ENCODE data around the gene PKLR.

DNA sequence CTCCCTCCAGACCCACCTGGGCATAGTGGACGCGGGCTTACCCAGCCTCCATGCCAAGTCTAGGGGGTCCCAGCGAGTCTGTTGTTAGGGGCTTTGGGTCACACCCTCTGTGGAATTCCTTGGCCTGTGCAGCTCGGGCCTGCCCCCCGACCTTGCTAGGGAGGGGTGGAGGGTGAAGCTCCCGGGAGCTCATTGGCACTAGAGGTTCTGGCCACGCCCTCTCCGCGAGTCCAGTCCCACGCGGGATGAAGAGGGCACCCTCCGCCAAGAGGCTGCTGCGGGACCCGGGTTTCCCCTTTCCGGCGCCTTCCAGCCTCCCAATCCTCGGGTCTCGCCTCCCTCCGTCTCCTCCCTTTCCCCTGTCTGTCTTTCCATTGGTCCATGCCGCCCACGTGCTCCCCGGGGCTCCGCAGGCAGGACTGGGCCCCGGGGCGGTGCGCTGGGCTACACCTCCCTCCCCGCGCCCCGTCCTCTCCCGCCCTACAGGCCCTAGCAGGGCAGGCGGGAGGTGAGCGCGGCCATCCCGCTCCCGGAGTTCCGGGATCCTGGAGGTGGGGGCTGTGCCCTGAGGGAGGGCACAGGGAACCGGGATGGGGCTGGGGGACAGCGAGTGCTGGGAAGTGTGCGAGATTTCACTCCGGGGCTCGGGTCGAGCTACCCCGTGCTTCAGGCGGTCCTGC is 22.9 kb upstream of the PKLR start:
- no peak for TF ChIP-seq FOXA1 (IDR thresholded peaks at IDR 0.05)
- TF ChIP-seq, protein P1, sequence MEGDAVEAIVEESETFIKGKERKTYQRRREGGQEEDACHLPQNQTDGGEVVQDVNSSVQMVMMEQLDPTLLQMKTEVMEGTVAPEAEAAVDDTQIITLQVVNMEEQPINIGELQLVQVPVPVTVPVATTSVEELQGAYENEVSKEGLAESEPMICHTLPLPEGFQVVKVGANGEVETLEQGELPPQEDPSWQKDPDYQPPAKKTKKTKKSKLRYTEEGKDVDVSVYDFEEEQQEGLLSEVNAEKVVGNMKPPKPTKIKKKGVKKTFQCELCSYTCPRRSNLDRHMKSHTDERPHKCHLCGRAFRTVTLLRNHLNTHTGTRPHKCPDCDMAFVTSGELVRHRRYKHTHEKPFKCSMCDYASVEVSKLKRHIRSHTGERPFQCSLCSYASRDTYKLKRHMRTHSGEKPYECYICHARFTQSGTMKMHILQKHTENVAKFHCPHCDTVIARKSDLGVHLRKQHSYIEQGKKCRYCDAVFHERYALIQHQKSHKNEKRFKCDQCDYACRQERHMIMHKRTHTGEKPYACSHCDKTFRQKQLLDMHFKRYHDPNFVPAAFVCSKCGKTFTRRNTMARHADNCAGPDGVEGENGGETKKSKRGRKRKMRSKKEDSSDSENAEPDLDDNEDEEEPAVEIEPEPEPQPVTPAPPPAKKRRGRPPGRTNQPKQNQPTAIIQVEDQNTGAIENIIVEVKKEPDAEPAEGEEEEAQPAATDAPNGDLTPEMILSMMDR (IDR thresholded peaks at IDR 0.05; ENCODE audit: low read depth, low read length, missing input control) = no peak
- TF ChIP-seq, protein P2, sequence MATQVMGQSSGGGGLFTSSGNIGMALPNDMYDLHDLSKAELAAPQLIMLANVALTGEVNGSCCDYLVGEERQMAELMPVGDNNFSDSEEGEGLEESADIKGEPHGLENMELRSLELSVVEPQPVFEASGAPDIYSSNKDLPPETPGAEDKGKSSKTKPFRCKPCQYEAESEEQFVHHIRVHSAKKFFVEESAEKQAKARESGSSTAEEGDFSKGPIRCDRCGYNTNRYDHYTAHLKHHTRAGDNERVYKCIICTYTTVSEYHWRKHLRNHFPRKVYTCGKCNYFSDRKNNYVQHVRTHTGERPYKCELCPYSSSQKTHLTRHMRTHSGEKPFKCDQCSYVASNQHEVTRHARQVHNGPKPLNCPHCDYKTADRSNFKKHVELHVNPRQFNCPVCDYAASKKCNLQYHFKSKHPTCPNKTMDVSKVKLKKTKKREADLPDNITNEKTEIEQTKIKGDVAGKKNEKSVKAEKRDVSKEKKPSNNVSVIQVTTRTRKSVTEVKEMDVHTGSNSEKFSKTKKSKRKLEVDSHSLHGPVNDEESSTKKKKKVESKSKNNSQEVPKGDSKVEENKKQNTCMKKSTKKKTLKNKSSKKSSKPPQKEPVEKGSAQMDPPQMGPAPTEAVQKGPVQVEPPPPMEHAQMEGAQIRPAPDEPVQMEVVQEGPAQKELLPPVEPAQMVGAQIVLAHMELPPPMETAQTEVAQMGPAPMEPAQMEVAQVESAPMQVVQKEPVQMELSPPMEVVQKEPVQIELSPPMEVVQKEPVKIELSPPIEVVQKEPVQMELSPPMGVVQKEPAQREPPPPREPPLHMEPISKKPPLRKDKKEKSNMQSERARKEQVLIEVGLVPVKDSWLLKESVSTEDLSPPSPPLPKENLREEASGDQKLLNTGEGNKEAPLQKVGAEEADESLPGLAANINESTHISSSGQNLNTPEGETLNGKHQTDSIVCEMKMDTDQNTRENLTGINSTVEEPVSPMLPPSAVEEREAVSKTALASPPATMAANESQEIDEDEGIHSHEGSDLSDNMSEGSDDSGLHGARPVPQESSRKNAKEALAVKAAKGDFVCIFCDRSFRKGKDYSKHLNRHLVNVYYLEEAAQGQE (IDR thresholded peaks at IDR 0.05) = no peak
- TF ChIP-seq, protein P3, sequence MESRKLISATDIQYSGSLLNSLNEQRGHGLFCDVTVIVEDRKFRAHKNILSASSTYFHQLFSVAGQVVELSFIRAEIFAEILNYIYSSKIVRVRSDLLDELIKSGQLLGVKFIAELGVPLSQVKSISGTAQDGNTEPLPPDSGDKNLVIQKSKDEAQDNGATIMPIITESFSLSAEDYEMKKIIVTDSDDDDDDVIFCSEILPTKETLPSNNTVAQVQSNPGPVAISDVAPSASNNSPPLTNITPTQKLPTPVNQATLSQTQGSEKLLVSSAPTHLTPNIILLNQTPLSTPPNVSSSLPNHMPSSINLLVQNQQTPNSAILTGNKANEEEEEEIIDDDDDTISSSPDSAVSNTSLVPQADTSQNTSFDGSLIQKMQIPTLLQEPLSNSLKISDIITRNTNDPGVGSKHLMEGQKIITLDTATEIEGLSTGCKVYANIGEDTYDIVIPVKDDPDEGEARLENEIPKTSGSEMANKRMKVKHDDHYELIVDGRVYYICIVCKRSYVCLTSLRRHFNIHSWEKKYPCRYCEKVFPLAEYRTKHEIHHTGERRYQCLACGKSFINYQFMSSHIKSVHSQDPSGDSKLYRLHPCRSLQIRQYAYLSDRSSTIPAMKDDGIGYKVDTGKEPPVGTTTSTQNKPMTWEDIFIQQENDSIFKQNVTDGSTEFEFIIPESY (IDR thresholded peaks at IDR 0.05) = peak; percentile 43
- TF ChIP-seq, protein P4, sequence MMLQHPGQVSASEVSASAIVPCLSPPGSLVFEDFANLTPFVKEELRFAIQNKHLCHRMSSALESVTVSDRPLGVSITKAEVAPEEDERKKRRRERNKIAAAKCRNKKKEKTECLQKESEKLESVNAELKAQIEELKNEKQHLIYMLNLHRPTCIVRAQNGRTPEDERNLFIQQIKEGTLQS (IDR thresholded peaks at IDR 0.05) = no peak
- peak; percentile 79 for TF ChIP-seq SP1 (IDR thresholded peaks at IDR 0.05)
- peak; percentile 43 to 52 for TF ChIP-seq RAD21 (IDR thresholded peaks at IDR 0.05)
- TF ChIP-seq, protein P5, sequence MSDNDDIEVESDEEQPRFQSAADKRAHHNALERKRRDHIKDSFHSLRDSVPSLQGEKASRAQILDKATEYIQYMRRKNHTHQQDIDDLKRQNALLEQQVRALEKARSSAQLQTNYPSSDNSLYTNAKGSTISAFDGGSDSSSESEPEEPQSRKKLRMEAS (IDR thresholded peaks at IDR 0.05) = peak; percentile 75
- TF ChIP-seq EGR1 (IDR thresholded peaks at IDR 0.05; ENCODE audit: low read depth in 2 of 2) = peak in 1 of 2 donors; percentile 39
- no peak for TF ChIP-seq JUND (IDR thresholded peaks at IDR 0.05)
- TF ChIP-seq TAF1 (conservative IDR thresholded peaks at IDR 0.05) = no peak
- peak in 1 of 2 donors; percentile 57 for TF ChIP-seq RXRA (IDR thresholded peaks at IDR 0.05)
